Urinary bladder (tissue), 4 donors: ENCODE data around the gene PRELID2. TPM values are rescaled to one million over a fixed set of nuclear protein-coding genes. Genes with fewer than 3 reads are reported as not detected.
"Not testable (repeated sequence)": the region's sequence is repeated elsewhere in the genome, so short reads cannot be mapped to it uniquely, and the experiment has no call there.

Source experiments
- DNase-seq: peaks from one replicate; pipeline ENCODE4 v3.0.0-alpha.2; 2015; ENCODE audit errors: extremely low spot score
- H3K27ac ChIP-seq: one replicate; pipeline ENCODE4 v1.5.1; 2013; ENCODE audit warnings: low read depth, mild to moderate bottlenecking, moderate library complexity
- H3K36me3 ChIP-seq: one replicate; pipeline ENCODE4 v1.6.1; 2013; ENCODE audit warnings: mild to moderate bottlenecking, moderate library complexity; ENCODE audit not compliant: insufficient read depth
- H3K4me1 ChIP-seq: one replicate; pipeline ENCODE4 v1.6.1; 2013; ENCODE audit warnings: mild to moderate bottlenecking, moderate library complexity; ENCODE audit not compliant: insufficient read depth
- H3K4me3 ChIP-seq: one replicate; pipeline ENCODE4 v1.5.1; 2013; ENCODE audit warnings: low read depth, low read length
- WGBS: extraction: QIAGEN DNeasy Blood & Tissue Kit; methylation state at CpG from one replicate; pipeline ENCODE4 v1.1.7; 2013; 5-methylcytosine and 5-hydroxymethylcytosine counted together
- polyA plus RNA-seq: library from polyadenylated mRNA; stranded (reverse); fragments of 200-250 nt; gene quantifications from one replicate; pipeline ENCODE4 v1.2.3, GENCODE V29; 2013
- total RNA-seq: library from RNA; depleted of rRNA; stranded (reverse); fragments of >200 nt; gene quantifications from one replicate; pipeline ENCODE4 v1.2.3, GENCODE V29; 2014
- donor health status: healthy with polysubstance abuse.
- donor health status: healthy.

PRELID2 gene
- total and polyA plus RNA-seq, 2 donors = 4.1 to 56.8 TPM

GRCh38 chr5:145854651-145855258 is 19.6 kb upstream of the PRELID2 start:
- no peaks in the 10 kb centered on the region for H3K36me3 ChIP-seq
- H3K4me1 ChIP-seq = no peaks in the 10 kb centered on the region
- H3K4me3 ChIP-seq = no peak overlapping the region
- no peak overlapping the region for H3K27ac ChIP-seq
- 87% methylated on average over 2 of the region's 2 CpGs for WGBS
- DNase-seq = no peak

GRCh38 chr5:145853781-145854376 is 18.7 kb upstream of the PRELID2 start:
- no peak for DNase-seq
- WGBS = 99% methylated on average over 3 of the region's 3 CpGs
- H3K4me3 ChIP-seq = no peak overlapping the region
- H3K4me1 ChIP-seq = no peaks in the 10 kb centered on the region
- H3K27ac ChIP-seq = no peak overlapping the region
- H3K36me3 ChIP-seq = no peaks in the 10 kb centered on the region

DNA sequence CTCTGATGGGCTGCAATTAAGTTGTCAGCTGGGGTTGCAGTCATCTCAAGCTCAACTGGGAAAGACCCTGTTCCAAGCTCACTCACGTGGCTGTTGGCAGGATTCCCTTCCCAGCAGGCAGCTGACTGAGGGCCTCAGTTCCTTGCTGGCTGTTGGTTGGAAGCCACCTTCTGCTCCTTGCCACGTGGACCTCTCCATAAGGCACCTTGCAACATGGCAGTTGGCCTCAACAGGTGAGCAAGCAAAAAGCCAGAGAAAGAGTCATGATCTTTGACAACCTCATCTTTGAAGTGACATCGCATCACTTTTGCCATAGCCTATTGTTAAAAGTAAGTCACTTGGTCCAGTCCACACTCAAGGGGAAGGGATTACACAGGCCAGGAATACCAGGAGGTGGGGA is 17.8 kb upstream of the PRELID2 start:
- H3K36me3 ChIP-seq = no peaks in the 10 kb centered on the region
- no peak overlapping the region for H3K4me3 ChIP-seq
- no peak for DNase-seq
- no peak overlapping the region for H3K27ac ChIP-seq
- H3K4me1 ChIP-seq = no peaks in the 10 kb centered on the region
- WGBS = 70% methylated on average over 3 of the region's 3 CpGs

- Histone ChIP-seq H3K27ac (no peak overlapping the region), H3K4me1 (no peaks in the 10 kb centered on the region), H3K36me3 (no peaks in the 10 kb centered on the region), H3K4me3 (no peak overlapping the region)
- no peak for DNase-seq
- WGBS = 72% methylated on average over 1 of the region's 1 CpG
Observed at GRCh38 chr5:145848854-145849253, 13.7 kb upstream of the PRELID2 start.

- WGBS = 78% methylated on average over 6 of the region's 6 CpGs
Observed at GRCh38 chr5:145847499-145848497, 12.7 kb upstream of the PRELID2 start.

DNA sequence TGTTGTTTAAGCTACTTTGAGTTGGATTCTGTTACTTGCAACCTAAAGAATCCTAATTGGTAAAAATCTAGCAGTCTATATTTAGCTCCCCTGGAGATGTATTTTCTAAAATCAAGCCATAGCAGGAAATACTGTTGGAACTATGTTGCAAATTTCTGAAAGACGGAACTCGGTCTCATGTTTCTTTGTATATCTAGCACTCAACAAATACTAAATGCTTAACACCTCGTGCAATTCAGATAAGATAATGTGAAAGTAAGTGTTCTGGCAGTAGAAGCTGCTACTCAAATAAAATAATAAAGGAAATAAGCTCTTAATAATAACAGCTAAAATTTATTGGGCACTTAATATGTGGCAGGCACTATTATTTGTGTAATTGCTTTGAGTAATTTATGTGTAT is 10.9 kb upstream of the PRELID2 start:
- no peak for DNase-seq
- WGBS = 51% methylated on average over 3 of the region's 3 CpGs
- Histone ChIP-seq H3K4me3 (no peak overlapping the region), H3K4me1 (no peaks in the 10 kb centered on the region), H3K27ac (no peak overlapping the region), H3K36me3 (no peaks in the 10 kb centered on the region)

More at GRCh38 chr5:145847499-145848497, 12.7 kb upstream of the PRELID2 start:
- DNase-seq = no peak
- Histone ChIP-seq H3K36me3 (no peaks in the 10 kb centered on the region), H3K27ac (no peak overlapping the region), H3K4me1 (no peaks in the 10 kb centered on the region), H3K4me3 (no peak overlapping the region)

DNA sequence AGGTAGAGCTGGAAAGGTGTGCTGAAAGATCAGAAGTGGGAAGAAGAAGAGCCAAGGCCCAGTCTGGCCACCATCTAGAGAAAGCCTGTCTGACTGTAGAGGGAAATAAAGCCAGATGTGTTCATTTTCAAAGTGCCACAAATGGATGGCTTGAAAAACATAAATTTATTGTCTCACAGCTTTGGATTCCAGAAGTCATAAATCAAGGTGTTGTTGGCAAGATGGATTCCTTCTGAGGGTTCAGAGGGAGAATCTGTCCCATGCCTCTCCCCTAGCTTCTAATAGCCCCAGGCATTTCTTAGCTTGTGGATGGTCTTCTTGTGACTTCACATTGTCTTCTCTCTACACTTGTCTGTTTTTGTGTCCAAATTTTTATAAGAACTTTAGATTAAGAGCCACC is 6.2 kb upstream of the PRELID2 start:
- no peak for DNase-seq
- Histone ChIP-seq H3K36me3 (no peaks in the 10 kb centered on the region), H3K4me3 (no peak overlapping the region), H3K4me1 (no peaks in the 10 kb centered on the region), H3K27ac (no peak overlapping the region)

DNA sequence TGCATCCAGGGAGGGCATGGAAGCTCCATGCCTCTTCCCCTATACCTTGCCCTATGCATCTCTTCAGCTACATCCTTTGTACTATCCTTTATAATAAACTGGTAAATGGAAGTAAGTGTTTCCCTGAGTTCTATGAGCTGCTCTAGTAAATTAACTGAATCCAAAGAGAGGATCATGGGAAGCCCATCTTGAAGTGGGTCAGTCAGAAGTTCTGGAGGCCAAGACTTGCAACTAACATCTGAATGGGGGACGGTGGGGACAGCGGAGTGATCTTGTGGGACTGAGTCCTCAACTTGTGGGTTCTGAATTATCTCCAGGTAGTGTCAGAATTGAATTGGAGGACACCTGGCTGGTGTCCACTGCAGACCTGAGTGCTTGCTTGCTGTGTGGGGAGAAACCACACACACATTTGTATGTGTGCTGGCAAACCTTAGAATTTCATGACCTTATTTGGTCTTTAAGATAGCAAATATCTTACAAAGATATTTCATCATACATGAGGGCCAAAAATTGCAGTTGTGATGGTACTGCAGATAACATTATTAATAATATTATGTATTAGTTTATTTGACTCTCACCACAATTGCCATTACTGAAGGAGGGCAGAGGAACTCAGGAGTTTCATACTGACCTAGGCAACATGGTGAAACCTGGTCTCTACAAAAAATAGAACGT is 5.5 kb upstream of the PRELID2 start:
- DNase-seq = no peak
- Histone ChIP-seq H3K4me3 (no peak overlapping the region), H3K27ac (no peak overlapping the region), H3K36me3 (no peaks in the 10 kb centered on the region), H3K4me1 (no peaks in the 10 kb centered on the region)
- WGBS = 94% methylated on average over 3 of the region's 3 CpGs

DNA sequence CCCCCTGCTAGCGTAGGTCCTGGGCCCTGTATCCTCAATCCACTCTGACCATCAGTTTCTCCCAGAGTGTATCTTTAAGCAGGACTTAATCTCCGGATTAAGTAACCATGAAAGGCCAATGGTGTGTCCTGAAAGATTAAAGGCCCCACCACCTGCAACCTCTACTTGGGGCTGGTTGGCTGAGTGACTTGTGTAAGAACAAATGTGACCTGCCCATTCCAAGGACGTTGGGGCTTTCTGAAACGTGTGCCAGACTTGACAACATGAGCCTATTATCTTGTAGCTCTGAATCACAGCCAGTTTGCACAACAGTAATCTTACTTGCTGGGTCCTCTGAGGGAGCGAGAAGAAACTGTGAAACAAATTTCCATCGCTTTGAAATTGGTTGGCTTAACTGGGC is 3.1 kb upstream of the PRELID2 start:
- Histone ChIP-seq H3K27ac (no peak overlapping the region), H3K4me1 (no peaks in the 10 kb centered on the region), H3K4me3 (no peak overlapping the region), H3K36me3 (no peaks in the 10 kb centered on the region)
- WGBS = 73% methylated on average over 6 of the region's 6 CpGs
- no peak for DNase-seq

- 96% methylated on average over 13 of the region's 13 CpGs for WGBS
- not testable (repeated sequence) for H3K4me1 ChIP-seq, H3K4me3 ChIP-seq, H3K27ac ChIP-seq, DNase-seq, H3K36me3 ChIP-seq
Observed at GRCh38 chr5:145836241-145836640, 1.1 kb upstream of the PRELID2 start.

DNA sequence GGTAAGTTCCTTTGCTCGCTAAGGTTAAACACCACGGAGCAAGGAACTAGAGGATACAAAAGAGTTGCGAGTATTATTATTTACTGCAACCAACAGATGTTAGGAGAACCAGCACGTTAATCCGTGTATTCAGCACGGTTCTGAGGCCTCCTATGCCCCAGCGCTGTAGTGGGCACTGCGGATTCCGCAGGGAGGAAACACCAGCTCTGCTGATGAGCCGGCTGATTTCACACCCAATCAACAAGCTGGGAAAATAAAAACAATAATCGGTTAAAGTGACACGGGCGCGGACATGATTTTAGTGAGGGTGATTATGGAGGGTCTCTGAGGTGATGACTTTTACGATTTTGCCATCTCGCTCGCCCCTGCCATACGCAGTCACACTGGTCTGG is 702 bp upstream of the PRELID2 start:
- no peak for DNase-seq
- 42% methylated on average over 18 of the region's 18 CpGs for WGBS

DNA sequence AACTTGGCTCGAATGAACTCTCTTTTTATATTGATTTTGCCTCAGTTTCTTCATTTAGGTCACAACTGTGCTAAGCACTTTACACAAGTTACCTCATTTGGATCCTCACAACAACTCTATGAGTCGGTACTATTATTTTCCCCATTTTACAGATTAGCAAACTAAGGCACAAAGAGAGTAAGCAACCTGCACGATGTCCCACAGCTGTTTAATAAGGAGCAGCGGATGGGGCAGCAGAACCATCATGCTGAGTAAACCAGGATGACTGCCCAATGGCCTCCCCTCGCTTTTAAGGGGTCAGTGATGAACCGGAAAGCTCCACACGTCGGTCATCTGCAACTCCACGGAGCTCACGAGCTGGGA is 607 bp downstream of the PRELID2 start:
- Histone ChIP-seq H3K27ac (no peak overlapping the region), H3K4me3 (peak overlapping the region; percentile 61), H3K4me1 (peaks cover 1% of the 10 kb centered on the region), H3K36me3 (no peaks in the 10 kb centered on the region)
- no peak for DNase-seq
- WGBS = 21% methylated on average over 10 of the region's 10 CpGs

More for the DNA sequence above, 702 bp upstream of the PRELID2 start:
- Histone ChIP-seq H3K4me3 (peak overlapping the region; percentile 61), H3K27ac (no peak overlapping the region), H3K36me3 (no peaks in the 10 kb centered on the region), H3K4me1 (no peaks in the 10 kb centered on the region)

- no peak for DNase-seq
- whole genome bisulfite sequencing = 80% methylated on average over 10 of the region's 10 CpGs
- Histone ChIP-seq H3K4me1 (peaks cover 1% of the 10 kb centered on the region), H3K36me3 (no peaks in the 10 kb centered on the region), H3K4me3 (no peak overlapping the region), H3K27ac (no peak overlapping the region)
Observed at GRCh38 chr5:145833631-145834200, 1.4 kb downstream of the PRELID2 start.
